Muscle of leg (tissue), 11 donors: ENCODE measurements around the gene STARD13. TPM values are rescaled to one million over a fixed set of nuclear protein-coding genes. Genes with fewer than 3 reads are reported as not detected.

ENCODE experiments used
- DNase-seq: peaks from one replicate; pipeline ENCODE4 v3.0.0; 2013
- H3K27ac ChIP-seq: one replicate; pipeline ENCODE4 v1.5.1; 2013; ENCODE audit warnings: mild to moderate bottlenecking, low read length, control low read depth
- H3K27me3 ChIP-seq: one replicate; pipeline ENCODE4 v1.6.1; 2013; ENCODE audit warnings: low read length; ENCODE audit not compliant: control insufficient read depth, insufficient read depth
- H3K36me3 ChIP-seq: one replicate; pipeline ENCODE4 v1.6.1; 2013; ENCODE audit warnings: low read length; ENCODE audit not compliant: control insufficient read depth, insufficient read depth
- H3K4me1 ChIP-seq: one replicate; pipeline ENCODE4 v1.6.1; 2013; ENCODE audit warnings: low read length; ENCODE audit not compliant: control insufficient read depth, insufficient read depth
- H3K4me3 ChIP-seq: one replicate; pipeline ENCODE4 v1.5.1; 2013; ENCODE audit warnings: low read length, control low read depth
- H3K9me3 ChIP-seq: replicated peaks from 2 replicates; pipeline ENCODE4 v1.6.1; 2013; ENCODE audit warnings: low read depth, low read length; ENCODE audit not compliant: control insufficient read depth
- WGBS: methylation state at CpG from one replicate; pipeline ENCODE4 v1.1.5; 2013; ENCODE audit warnings: missing lambda C conversion rate; ENCODE audit not compliant: insufficient coverage; 5-methylcytosine and 5-hydroxymethylcytosine counted together
- polyA plus RNA-seq, 8 donors: library from polyadenylated mRNA; unstranded; fragments of 120-200 nt; gene quantifications; one replicate each; pipeline versions ENCODE4 v1.2.1 to v1.2.3, GENCODE V29; 2013; ENCODE audit warnings: inconsistent platforms in 1 of 8, low replicate concordance in 1 of 8; ENCODE audit not compliant: insufficient read length in 8 of 8, insufficient read depth in 1 of 8
- total RNA-seq: library from RNA; stranded (reverse); fragments of 120-200 nt; gene quantifications from one replicate; pipeline ENCODE4 v1.2.4, GENCODE V29; 2013

STARD13 gene
- total and polyA plus RNA-seq, 9 donors, result 15.7 to 28.1 (median 21.8) TPM

GRCh38 chr13:33123066-33123859, 162.3 kb downstream of the STARD13 start:
- peak overlapping the region; percentile 4 for H3K27ac ChIP-seq
- H3K4me1 ChIP-seq, result peaks cover 26% of the 10 kb centered on the region
- H3K9me3 ChIP-seq, result no peaks in the 10 kb centered on the region
- 94% methylated on average over 4 of the region's 7 CpGs for WGBS
- no peaks in the 10 kb centered on the region for H3K27me3 ChIP-seq
- no peak overlapping the region for H3K4me3 ChIP-seq
- peak; percentile 82 for DNase-seq
- peaks cover 47% of the 10 kb centered on the region for H3K36me3 ChIP-seq

- peaks cover 13% of the 10 kb centered on the region for H3K4me1 ChIP-seq
- H3K36me3 ChIP-seq, result peaks cover 58% of the 10 kb centered on the region
- no peaks in the 10 kb centered on the region for H3K9me3 ChIP-seq
- H3K4me3 ChIP-seq, result no peak overlapping the region
- WGBS, result 47% methylated on average over 3 of the region's 10 CpGs
- H3K27ac ChIP-seq, result no peak overlapping the region
- DNase-seq, result peak; percentile 57
- H3K27me3 ChIP-seq, result no peaks in the 10 kb centered on the region
Measured at GRCh38 chr13:33119856-33120543, 165.6 kb downstream of the STARD13 start.

GRCh38 chr13:33119022-33119781, 166.4 kb downstream of the STARD13 start:
- no peak overlapping the region for H3K4me3 ChIP-seq
- H3K27me3 ChIP-seq, result no peaks in the 10 kb centered on the region
- H3K9me3 ChIP-seq, result no peaks in the 10 kb centered on the region
- H3K27ac ChIP-seq, result no peak overlapping the region
- 100% methylated on average over 1 of the region's 7 CpGs for WGBS
- peaks cover 11% of the 10 kb centered on the region for H3K4me1 ChIP-seq
- peak; percentile 27 for DNase-seq
- peaks cover 63% of the 10 kb centered on the region for H3K36me3 ChIP-seq

GRCh38 chr13:33116321-33117010, 169.1 kb downstream of the STARD13 start:
- Histone ChIP-seq H3K36me3 (peaks cover 65% of the 10 kb centered on the region), H3K9me3 (no peaks in the 10 kb centered on the region), H3K4me1 (peaks cover 10% of the 10 kb centered on the region), H3K27ac (no peak overlapping the region), H3K27me3 (no peaks in the 10 kb centered on the region), H3K4me3 (no peak overlapping the region)
- WGBS, result 90% methylated on average over 2 of the region's 2 CpGs
- no peak for DNase-seq

- H3K27me3 ChIP-seq, result no peaks in the 10 kb centered on the region
Measured at GRCh38 chr13:33115274-33115673, 170.3 kb downstream of the STARD13 start.

GRCh38 chr13:33114146-33114545, 171.4 kb downstream of the STARD13 start:
- H3K4me1 ChIP-seq, result peaks cover 16% of the 10 kb centered on the region
- DNase-seq, result no peak
- 83% methylated on average over 3 of the region's 5 CpGs for WGBS
- H3K27me3 ChIP-seq, result no peaks in the 10 kb centered on the region
- H3K36me3 ChIP-seq, result peaks cover 74% of the 10 kb centered on the region
- H3K4me3 ChIP-seq, result no peak overlapping the region
- no peaks in the 10 kb centered on the region for H3K9me3 ChIP-seq
- H3K27ac ChIP-seq, result no peak overlapping the region

More at GRCh38 chr13:33115274-33115673, 170.3 kb downstream of the STARD13 start:
- Histone ChIP-seq H3K9me3 (no peaks in the 10 kb centered on the region), H3K4me3 (no peak overlapping the region), H3K36me3 (peaks cover 68% of the 10 kb centered on the region), H3K27ac (no peak overlapping the region), H3K4me1 (peaks cover 14% of the 10 kb centered on the region)
- WGBS, result 89% methylated on average over 2 of the region's 2 CpGs
- no peak for DNase-seq

- no peak overlapping the region for H3K4me3 ChIP-seq
- H3K4me1 ChIP-seq, result peaks cover 14% of the 10 kb centered on the region
- H3K36me3 ChIP-seq, result peaks cover 75% of the 10 kb centered on the region
- no peaks in the 10 kb centered on the region for H3K27me3 ChIP-seq
- H3K27ac ChIP-seq, result no peak overlapping the region
- H3K9me3 ChIP-seq, result no peaks in the 10 kb centered on the region
- no peak for DNase-seq
- WGBS, result 70% methylated on average over 10 of the region's 12 CpGs
Measured at GRCh38 chr13:33112766-33113165, 172.8 kb downstream of the STARD13 start.

- Histone ChIP-seq H3K27ac (no peak overlapping the region), H3K27me3 (no peaks in the 10 kb centered on the region), H3K4me1 (peaks cover 16% of the 10 kb centered on the region), H3K36me3 (peaks cover 84% of the 10 kb centered on the region), H3K4me3 (no peak overlapping the region), H3K9me3 (no peaks in the 10 kb centered on the region)
- peak; percentile 73 for DNase-seq
- WGBS, result 64% methylated on average over 5 of the region's 9 CpGs
Measured at GRCh38 chr13:33111414-33112110, 174.0 kb downstream of the STARD13 start.

- Histone ChIP-seq H3K27me3 (no peaks in the 10 kb centered on the region), H3K36me3 (peaks cover 88% of the 10 kb centered on the region), H3K27ac (no peak overlapping the region), H3K9me3 (no peaks in the 10 kb centered on the region), H3K4me3 (no peak overlapping the region), H3K4me1 (peaks cover 16% of the 10 kb centered on the region)
- DNase-seq, result peak; percentile 54
- WGBS, result 89% methylated on average over 8 of the region's 14 CpGs
Measured at GRCh38 chr13:33110713-33111413, 174.7 kb downstream of the STARD13 start.
